Activated naive CD4-positive, alpha-beta T cell treated with anti-CD3 and anti-CD28 coated beads, Interleukin-2, amount 50 U/mL, for 16 hours (primary cell): Measurements from ENCODE around the gene KCNQ1.

Source experiments
- DNase-seq: peaks from one replicate; pipeline ENCODE4 v3.0.0-alpha.2; 2020

The KCNQ1 gene

GRCh38 chr11:2708757-2709281, 264.0 kb downstream of the KCNQ1 start:
- DNase-seq, result no peak

GRCh38 chr11:2709429-2709828, 264.6 kb downstream of the KCNQ1 start:
- no peak for DNase-seq

- DNase-seq, result no peak
These were observed 266.4 kb downstream of the KCNQ1 start for GRCh38 chr11:2711161-2711560.

GRCh38 chr11:2713094-2713493, 268.3 kb downstream of the KCNQ1 start:
- no peak for DNase-seq

GRCh38 chr11:2713661-2714462, 269.1 kb downstream of the KCNQ1 start:
- no peak for DNase-seq

DNA sequence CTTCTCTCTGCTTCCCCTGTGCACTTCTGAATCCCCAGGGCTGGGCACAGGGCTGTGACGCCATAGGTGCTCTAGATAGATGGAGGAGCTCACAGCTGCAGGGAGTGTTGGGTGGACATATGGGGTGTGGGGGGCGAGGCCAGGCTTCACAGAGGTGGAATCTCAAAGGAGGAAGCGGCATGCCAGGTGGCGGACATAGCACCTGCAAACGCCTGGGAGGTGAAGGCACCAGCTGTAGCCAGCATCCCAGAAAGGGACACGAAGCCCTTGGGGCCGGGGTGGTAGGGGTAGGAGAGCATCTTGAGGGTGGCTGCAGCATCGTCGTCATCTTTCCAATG, 269.6 kb downstream of the KCNQ1 start:
- DNase-seq, result no peak

GRCh38 chr11:2714871-2715270, 270.1 kb downstream of the KCNQ1 start:
- no peak for DNase-seq

- no peak for DNase-seq
These were observed 271.0 kb downstream of the KCNQ1 start for GRCh38 chr11:2715716-2716350.

- DNase-seq, result no peak
These were observed 271.7 kb downstream of the KCNQ1 start for GRCh38 chr11:2716376-2717095.

- DNase-seq, result no peak
These were observed 272.9 kb downstream of the KCNQ1 start for GRCh38 chr11:2717561-2718325.

GRCh38 chr11:2718817-2719438, 274.1 kb downstream of the KCNQ1 start:
- DNase-seq, result no peak

GRCh38 chr11:2719831-2720590, 275.2 kb downstream of the KCNQ1 start:
- DNase-seq, result no peak

GRCh38 chr11:2721210-2721916, 276.6 kb downstream of the KCNQ1 start:
- no peak for DNase-seq

- no peak for DNase-seq
These were observed 278.1 kb downstream of the KCNQ1 start for GRCh38 chr11:2722955-2723354.

DNA sequence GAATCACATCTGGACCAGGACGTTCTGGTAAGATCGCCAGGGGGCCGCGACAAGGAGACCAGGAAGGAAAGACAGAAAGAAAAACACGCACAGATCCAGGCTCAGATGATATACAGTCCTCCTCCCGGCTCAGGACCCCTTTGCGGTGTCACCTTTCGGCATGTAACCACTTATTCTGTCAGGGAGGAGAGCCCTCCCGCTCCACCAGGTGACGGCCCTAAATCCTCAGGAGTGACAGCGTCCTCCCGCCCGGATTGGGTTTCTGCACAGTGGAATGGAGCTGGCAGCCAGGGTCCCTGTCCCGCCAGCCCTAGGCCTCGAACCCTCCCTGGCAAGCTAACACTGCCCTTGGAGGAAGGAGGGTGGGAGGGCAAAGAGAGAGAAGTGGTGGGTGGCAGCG, 279.3 kb downstream of the KCNQ1 start:
- no peak for DNase-seq

DNA sequence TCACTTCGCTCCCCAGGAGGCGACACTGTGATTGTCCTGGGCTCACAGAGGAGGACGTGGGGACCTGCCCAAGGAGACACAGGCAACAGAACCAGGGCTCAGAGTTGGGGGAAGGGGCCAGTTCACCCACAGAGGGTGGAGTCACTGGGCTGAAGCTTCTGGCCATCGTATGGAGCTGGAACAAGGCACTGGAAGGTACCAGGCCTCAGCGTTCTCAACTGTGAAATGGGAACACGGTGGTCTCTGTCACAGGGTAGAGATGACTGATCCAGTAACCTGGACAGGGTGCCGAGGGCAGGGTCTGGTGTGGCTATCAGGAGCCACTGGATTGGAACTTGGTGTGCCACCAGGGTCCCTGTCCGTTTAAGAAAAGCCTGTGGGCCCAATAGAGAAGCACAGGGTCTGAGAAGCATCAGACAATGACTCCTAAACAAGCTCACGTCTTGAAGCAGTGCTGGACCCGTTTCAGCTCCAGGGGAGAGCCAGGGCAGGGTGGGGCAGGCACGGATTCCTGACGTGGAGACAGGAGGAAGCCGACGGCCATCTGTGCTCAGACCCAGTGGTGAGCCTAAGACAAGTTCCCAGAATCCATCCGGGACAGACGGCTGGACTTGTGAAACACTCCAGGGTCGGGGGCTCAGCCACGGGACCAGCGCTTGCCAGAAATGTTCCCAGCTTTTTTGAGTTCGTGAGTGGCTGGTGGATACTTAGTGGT, 280.0 kb downstream of the KCNQ1 start:
- DNase-seq, result no peak

GRCh38 chr11:2725368-2726300, 280.8 kb downstream of the KCNQ1 start:
- no peak for DNase-seq

DNA sequence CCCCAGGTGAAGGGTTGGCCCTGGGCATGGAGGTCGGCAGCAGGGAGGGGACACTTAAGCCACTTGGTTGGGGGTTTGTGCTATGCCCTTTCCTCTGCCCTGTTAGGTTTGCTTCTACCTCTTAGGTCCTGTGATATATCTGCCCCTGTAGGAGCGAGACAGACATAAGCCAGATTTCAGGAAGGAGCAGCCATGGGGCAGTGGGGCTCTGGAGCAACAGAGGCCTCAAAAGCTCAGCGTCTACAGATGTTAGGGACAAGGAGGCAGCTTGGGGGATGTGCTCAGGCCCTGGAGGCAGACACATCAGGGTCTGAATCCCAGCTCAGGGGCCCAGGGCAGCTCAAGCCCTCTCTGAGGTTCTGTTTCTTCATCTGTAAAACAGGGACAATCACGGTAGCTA, 282.2 kb downstream of the KCNQ1 start:
- DNase-seq, result no peak

- no peak for DNase-seq
These were observed 283.4 kb downstream of the KCNQ1 start for GRCh38 chr11:2728128-2728662.
